ENCODE measurements around the gene JAML.

GRCh38 chr11:118144301-118145268 is 80.2 kb downstream of the JAML start:
- TF ChIP-seq, protein P1, sequence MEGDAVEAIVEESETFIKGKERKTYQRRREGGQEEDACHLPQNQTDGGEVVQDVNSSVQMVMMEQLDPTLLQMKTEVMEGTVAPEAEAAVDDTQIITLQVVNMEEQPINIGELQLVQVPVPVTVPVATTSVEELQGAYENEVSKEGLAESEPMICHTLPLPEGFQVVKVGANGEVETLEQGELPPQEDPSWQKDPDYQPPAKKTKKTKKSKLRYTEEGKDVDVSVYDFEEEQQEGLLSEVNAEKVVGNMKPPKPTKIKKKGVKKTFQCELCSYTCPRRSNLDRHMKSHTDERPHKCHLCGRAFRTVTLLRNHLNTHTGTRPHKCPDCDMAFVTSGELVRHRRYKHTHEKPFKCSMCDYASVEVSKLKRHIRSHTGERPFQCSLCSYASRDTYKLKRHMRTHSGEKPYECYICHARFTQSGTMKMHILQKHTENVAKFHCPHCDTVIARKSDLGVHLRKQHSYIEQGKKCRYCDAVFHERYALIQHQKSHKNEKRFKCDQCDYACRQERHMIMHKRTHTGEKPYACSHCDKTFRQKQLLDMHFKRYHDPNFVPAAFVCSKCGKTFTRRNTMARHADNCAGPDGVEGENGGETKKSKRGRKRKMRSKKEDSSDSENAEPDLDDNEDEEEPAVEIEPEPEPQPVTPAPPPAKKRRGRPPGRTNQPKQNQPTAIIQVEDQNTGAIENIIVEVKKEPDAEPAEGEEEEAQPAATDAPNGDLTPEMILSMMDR (IDR thresholded peaks at IDR 0.05): no peak
- no peak for TF ChIP-seq EP300 (IDR thresholded peaks at IDR 0.05)

Data from esophagus muscularis mucosa (tissue), 3 donors.